Hepatocyte (in vitro differentiated cells): ENCODE measurements around the gene PTPN12.

Experiments used
- EZH2 ChIP-seq: fragments of 200-600 bp; sonication (generic); IDR thresholded peaks from 2 replicates; pipeline ENCODE4 v1.6.1; 2016; ENCODE audit warnings: antibody characterized with exemption, mild to moderate bottlenecking, borderline replicate concordance
- EZH2phosphoT487 ChIP-seq: fragments of 200-600 bp; sonication (generic); IDR thresholded peaks from one replicate; pipeline ENCODE4 v1.6.1; 2018; ENCODE audit warnings: antibody characterized with exemption, mild to moderate bottlenecking, low read depth, moderate library complexity; ENCODE audit not compliant: unreplicated experiment, severe bottlenecking
- TF ChIP-seq, protein P1 (sequence below): fragments of 200-600 bp; sonication (generic); IDR thresholded peaks from 2 replicates; pipeline ENCODE4 v1.5.1; 2016; ENCODE audit warnings: antibody characterized with exemption, mild to moderate bottlenecking; ENCODE audit not compliant: poor library complexity

DNA sequence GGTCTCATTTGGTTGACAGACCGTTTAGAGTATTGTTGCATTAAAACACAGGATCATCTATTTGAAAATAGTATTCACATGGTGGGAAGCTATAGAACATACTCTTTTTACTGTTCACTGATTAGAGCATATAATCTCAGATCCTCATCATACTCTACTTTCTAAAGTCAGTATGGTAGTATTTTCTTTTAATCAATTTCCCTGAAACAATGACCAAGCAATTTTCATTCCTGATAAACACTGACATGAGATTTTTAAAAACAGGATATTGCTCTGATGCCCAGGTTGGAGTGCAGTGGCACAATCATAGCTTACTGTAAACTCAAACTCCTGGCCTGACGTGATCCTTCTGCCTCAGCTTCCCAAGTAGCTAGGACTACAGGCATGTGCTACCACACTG is 63.9 kb downstream of the PTPN12 start:
- TF ChIP-seq, protein P1, sequence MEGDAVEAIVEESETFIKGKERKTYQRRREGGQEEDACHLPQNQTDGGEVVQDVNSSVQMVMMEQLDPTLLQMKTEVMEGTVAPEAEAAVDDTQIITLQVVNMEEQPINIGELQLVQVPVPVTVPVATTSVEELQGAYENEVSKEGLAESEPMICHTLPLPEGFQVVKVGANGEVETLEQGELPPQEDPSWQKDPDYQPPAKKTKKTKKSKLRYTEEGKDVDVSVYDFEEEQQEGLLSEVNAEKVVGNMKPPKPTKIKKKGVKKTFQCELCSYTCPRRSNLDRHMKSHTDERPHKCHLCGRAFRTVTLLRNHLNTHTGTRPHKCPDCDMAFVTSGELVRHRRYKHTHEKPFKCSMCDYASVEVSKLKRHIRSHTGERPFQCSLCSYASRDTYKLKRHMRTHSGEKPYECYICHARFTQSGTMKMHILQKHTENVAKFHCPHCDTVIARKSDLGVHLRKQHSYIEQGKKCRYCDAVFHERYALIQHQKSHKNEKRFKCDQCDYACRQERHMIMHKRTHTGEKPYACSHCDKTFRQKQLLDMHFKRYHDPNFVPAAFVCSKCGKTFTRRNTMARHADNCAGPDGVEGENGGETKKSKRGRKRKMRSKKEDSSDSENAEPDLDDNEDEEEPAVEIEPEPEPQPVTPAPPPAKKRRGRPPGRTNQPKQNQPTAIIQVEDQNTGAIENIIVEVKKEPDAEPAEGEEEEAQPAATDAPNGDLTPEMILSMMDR: no peak
- TF ChIP-seq EZH2phosphoT487 (no peak), EZH2 (no peak)
